Activated CD4-positive, alpha-beta T cell treated with anti-CD3 and anti-CD28 coated beads, Interleukin-2, Interleukin-4, amounts not matched to agents 100 ng/mL and 50 ng/mL, durations not matched to agents 16 hours and 8 hours (primary cell): Measurements from ENCODE around the gene HOXC9.
A peak's percentile ranks its signal among the peaks of the same experiment; 100 is the strongest.

Experiments
- DNase-seq: peaks from one replicate; pipeline ENCODE4 v3.0.0-alpha.2; 2020; ENCODE audit warnings: low spot score

Gene HOXC9

DNA sequence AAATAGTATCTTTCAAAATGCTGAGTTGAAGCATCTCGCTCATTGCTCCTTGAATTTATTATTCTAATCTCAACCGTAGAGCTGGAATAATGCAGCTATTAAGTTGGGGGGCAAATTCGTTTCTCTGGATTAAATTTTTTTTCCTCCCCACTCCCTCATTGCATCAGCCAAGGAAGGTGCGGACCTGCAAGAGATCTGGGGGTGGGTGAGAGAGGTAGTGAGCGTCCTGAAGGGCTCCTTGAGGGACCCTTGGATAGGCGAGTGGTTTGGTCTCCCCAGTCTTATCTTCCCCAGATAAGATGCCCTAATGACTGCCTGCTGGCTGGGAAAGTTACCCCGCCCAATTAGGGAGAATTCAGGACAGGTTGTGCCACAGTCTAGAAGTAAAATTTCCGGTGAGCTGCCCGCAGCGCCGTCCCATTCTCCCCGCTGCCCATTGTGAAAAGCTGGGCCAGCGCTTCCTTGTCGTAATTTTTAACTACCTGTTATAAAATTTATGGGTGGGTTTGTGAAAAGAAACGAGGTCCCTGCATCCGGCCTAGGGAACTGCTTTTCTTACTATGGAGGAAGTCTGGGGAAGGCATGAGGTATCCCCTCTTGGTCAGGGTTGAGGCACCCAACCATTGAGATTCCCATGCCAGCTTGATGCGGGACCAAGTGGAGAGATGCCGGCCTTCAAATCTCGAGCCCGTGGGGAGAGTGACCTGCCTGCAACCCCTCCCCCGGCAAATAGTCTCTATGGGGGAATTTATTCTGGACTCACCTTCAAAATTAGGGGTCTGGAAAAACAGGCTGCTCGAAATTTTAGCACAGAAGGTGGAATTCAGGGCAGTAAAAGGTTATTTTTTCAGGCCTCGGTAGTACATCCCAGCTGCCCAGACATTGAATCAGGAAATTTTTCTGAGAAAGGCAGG is 15.3 kb downstream of the HOXC9 start:
- no peak for DNase-seq

DNA sequence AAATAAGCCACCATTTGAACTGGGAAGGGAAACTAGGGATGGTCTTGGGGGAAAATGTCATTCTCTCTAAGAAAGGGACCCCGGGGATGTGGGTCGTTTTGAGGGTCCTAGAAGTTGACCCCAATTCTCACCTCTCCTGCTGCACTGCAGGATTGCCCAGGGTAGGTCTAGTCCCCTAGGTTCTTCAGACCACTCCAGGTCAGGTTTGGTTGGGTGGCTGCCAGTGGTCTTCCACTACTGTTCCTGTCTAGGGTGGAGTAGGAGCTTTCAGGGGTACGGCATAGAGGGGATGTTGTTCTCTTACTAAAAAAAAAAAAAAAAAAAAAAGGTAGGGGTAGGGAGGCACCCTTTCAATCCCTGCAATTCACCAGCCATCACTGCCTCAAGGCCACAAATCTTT is 16.1 kb downstream of the HOXC9 start:
- no peak for DNase-seq

DNA sequence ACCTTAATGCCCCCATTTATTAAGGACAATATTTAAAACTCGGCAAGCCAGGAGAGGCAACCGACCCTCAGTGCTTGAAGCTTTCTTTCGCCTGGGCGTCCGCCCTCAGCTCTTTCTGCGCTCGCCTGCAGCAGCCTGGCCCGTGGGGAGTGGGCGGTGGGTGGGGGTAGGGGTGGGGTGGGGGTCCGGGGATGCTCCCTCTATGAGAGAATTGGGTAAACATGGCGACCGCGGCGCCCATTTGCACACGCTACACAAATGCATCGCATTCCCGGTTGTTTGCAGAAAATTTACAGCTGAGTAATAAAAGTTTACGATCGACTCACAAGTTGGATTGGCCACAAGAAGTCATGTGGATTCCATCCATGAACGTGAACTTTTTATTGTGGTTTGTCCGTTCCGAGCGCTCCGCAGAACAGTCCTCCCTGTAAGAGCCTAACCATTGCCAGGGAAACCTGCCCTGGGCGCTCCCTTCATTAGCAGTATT is 16.6 kb downstream of the HOXC9 start:
- no peak for DNase-seq

DNA sequence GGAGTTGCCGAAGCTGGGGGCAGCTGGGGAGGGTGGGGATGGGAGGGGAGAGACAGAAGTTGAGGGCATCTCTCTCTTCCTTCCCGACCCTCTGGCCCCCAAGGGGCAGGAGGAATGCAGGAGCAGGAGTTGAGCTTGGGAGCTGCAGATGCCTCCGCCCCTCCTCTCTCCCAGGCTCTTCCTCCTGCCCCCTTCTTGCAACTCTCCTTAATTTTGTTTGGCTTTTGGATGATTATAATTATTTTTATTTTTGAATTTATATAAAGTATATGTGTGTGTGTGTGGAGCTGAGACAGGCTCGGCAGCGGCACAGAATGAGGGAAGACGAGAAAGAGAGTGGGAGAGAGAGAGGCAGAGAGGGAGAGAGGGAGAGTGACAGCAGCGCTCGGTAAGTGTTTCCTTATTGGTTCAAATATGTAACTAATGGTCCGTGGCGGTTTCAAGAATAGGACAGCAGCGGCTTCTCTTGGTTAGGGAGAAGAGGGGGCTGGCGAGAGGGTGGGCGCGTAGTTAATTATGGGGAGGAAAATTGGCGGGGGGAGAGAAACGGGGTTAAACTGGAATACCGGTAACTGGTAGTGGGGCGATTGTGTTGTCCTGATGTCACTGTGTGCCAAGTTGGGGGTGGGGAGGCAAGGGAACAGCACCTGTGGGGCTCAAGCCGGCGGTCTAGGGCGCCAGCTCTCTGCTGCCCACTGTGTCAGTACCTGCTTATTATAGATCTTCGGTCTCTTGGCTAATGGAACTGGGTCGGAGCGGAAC is 17.2 kb downstream of the HOXC9 start:
- no peak for DNase-seq

DNA sequence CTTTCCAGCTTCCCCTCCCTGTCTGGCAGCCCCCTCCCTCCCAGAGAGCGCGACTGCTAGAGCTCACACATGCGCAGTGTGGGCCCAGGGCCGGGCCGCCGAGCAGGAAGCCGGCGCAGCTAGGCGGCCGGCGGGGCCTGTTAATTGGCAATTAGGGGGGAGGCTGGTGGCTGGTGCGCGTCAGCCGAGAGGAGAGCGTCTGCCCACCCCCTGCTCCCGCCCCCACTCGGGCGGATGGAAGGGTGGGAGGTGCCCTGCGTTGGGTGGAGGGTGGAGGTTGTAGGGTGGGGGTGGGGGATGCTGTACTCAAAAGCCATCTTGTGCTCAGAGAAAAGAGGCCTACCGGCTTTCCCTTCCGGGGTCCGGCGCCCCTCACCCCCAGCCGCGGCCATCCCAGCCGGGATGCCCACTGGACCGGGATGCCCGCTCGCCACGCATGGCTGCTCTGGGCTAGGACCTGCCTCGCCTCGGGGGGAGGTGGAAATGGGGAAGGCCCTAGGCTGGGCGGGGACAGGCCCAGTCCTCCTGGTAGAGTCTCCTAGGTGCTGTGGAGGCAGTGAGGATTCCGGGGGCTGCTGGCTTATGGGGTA is 18.0 kb downstream of the HOXC9 start:
- peak; percentile 72 for DNase-seq

DNA sequence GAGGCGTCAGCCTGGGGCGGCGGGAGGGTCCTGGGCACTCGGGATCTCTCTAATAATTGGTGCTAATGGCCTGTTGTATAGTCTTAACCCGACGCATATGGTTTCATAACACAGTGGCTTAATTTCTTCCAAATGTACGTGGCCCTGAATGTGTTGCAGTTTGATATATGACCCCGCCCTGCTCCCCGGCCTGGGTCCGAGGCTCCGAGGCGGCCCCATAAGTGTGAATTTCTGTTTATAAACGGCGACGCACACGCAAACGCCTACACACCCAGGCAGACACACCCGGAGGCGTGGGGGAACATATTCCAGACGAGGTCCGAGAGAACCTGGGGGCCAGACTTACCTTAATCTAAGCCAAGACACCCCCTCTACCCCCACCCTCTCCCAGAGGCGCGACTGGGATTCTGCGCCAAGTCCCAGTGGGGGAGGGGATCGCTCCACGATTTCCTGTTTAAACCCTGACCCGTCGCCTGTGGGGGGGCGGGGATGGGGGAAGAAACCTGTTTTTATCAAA is 18.6 kb downstream of the HOXC9 start:
- no peak for DNase-seq

DNA sequence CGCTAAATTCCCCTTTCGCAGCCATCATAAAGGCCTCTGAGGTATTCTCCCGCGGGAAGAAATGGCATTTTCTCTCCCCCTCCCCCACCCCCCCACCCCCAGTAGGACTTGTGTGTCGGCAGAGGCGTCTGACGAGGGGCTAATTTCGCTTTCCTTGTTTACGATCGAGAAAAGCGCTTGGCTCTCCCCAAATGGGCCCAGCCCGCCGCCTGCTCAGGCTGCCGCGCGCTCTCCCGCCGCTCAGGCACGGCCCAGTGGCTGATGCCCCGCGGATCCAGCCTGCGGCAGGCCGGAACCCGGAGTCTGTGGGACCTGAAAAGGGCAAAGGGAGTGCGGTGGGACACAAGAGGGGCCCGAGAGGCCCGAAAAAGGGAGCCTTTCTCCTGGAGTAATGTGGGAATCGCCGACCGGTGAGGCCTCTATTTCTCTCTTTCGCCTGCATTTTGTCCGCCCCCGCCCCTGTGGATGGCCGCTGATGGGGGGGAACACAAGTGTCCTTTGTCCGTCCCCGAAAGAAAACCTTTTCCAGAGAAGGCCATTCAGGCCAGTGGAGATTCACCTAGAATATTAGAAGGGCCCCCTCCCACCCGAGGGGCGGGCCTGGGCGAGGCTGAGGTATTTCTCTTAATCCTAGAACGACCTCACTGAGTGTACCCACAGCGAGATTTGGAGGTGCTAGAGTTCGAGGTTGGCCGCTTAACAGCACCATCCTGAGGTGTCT is 19.3 kb downstream of the HOXC9 start:
- no peak for DNase-seq

DNA sequence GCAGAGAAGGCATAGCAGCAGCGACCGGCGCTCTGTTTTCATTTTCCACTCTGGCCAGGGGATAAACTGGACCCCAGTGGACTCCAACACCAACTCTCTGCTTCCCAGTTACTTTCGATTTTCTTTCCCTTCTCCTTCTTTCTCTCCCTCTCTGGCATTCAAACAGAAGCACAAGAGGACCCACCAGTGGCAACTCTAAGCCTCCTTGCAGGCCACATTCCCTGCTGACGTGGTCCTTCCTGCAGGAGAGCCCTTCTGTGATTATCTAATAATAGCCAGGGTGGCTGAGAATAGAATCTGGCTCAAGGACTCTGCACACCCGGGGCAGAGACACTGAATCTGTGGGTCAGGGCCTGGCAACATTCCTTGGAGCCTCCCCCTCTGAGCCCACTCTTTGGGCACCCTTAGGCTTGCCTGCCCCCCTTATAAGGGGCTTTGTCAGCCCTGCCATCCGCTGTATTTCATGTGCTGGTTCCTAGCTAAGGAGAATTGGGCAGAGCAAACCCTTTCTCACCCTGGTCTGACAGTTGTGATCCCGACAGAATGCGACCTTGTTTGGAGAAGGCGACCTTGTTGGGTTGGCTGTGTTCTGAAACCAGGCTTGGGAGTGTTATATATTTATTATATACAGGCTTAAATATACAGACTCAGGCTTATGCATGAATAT is 20.1 kb downstream of the HOXC9 start:
- DNase-seq, result no peak

DNA sequence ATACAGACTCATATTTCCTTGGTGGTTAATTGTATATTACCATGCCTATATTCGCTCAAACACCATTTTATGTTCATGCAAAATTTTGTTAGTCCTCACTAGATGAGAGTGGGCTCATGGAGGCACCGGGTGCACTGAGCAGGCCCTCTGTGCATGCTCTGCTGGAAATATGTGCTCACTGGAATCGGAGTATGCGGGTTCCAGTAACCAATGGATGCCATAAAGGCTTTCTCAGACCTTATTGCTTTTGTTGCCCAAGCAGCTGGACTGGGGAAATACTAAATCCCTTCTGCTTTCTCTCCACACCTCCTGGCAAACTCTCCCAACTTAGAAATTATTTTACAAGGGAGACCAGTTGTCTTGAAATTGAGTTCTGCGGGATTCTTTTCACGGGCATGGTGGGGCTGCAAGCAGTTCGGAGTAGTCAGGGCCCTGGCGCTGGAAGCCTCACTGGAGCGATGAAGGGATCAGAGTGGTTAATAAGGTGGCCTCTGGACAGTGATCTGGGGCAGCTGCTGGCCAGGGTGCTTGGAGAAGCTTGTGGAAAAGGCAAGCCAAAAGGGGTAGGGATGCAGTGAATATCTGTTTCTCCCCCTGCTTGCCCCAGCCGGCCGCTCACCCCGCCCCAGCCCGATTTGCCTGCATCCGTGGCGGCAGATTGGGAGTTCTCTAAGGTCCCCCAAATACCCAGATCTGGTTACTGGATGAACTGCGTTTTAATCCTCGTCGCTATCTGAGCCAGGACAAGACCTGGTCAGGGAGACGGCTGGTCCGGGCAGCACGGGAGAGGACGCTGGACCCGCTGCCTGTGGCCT is 20.8 kb downstream of the HOXC9 start:
- DNase-seq, result no peak

DNA sequence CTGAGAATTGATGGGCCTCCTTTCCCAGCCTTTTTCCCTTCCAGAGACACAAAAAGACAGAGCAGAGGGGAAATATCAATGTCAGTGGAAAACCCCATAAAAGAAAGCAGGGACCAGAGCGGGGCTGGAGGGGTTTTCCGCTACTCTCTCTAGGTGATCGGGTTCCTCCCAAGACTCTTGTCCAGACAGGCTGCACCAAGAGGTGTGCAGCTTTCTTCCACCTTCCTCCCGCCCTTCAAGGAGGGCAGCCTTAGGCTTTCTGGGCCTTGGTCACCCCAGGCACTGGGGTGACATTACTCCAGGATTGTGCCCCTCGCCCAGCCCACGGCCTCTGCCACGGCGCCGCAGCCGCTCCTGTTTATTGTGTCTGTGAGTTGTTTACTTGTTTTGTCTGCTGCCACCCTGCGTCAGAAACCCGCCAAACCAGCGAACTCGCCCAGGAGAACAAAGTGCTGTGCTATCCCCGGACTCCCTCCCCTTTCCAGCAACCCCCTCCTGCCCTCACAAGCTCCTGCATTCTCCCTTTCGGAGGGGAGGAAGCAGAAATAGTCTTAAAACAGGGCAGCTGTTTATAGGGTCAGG is 21.6 kb downstream of the HOXC9 start:
- DNase-seq, result no peak

DNA sequence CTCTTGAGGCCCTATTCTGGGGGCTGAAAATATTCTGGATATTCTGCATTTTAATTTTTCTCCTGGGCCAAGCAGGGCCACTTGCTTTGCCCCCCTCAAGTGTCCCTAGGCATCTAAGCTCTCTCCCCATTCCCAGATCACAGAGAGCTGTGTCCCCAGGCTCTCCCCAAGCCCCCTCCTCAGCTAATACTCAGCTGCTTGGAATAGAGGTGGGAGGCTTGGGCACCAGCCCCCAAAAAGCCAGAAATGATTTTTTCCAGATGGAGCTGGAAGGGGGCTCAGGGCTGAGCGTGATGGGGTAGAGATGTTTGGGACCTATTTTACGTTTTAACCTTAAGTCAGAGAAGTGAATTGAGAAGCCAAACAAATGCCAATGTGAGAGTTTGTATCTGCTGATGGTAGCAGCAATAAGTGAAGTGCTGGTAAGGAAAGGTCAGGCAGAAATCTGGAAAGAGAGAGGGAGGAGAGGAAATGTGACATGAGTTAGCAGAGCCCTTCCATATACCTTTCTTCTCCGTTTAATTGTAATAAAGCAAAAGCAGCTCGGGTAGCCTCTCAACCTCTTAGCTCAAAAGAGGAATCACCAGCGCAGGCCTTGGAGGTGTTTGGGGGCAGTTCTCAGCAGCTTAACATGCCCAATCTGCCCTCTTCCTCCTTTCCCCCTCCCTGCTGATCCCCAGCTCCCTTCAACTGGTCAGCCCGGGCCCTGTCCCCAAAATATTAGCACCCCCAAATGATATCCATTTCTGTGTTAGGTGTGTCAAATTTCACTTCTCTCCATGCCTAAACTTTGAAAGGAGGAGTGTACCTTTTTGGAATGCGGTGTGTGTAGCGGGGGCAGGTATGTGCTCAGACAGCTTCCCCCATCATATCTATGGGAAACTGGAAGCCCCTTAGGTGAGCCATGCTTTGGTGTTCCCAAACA is 23.3 kb downstream of the HOXC9 start:
- no peak for DNase-seq

DNA sequence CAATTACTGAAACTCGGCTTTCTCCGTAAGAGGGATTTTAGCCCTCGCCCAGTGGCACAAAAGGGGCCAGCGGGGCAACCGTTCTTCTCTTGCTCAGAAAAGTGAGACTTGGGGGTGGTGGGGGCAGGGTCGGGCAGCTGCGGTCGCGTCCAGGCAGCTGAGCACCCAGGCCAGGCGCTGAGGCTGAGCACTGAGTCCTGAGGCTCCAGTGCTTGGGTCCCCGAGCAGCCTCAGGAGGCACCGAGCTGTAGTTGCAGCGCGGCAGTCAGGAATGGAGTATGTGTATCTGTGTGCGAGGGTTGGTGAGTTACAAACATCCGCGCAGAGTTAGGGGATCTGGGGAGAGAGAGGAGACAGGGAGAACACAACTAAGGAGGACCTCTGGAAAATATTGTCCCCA is 24.2 kb downstream of the HOXC9 start:
- no peak for DNase-seq

DNA sequence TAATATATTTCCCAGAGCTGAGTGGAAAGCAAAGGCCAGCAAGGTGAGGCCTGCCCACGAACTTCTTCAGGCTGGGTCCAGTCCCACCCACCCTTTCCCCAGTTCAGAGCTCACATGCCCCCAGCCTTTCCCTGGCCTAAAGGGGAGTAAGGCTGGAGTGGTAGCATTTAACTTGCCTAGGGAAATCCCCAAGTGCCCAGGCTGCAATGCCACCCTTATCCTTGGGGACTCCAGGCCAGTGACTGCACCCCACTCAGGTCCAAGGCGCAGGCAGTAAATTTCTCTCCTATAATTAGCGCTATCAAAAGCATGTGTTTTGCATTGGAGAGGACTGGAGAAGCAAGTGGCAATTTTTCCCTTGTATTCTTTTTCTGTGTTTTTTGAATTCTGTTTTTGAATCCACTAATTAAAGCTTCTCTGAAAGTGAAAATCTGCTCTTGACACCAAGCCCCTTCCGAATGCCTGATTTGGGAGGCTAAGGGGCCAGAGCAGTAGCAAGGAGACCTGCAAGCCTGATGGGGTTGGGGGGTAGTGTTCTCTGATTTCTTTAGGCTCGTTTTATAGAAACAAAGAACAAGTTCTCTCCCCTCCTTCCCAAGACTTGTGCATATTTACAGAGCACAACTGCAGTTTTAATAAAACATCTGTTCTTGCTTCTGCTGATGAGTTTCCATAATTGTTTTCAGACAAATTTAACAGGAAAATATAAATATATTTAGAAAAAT is 24.8 kb downstream of the HOXC9 start:
- no peak for DNase-seq

DNA sequence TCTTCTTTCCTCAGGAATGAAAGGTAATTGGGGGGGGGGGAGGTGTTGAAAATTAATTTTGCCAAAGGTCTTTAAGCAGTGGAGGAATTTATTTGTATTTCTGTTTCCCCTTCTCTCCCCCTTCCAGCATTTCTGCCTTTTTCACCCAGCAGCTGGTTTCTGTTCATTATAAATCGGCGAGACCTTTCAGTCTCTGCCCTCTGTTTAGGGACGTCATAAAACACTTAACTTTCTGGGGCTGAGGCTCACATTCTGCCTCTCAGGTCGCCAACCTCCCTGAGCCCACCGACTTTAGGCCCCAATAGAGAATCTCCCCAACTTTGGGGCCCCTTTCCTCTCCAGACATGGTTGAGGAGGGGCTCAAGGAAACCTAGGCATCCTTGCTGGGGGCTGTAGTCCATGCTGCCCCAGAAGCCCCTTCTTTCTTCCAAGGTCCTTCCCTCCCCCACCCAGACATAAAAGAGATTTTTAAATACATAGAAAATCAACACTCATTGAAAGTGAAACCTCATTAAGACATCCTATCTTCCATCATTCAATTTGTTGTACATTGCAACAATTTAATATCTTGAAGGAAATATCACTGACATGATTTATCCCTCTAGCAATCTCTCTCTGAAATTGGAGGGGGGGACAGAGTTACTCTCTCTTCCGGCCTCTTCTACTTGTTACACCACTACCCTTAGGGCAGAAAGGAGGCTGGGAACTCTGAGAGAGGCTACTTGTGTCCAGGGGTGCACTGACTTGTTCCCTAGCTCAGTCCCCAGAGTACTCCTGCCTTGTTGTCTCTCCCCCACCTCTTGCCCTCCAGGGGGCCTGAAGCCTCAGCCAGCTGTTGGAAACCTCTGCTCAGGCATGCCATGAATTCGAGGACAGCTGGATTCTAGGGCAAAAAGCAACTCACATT is 25.8 kb downstream of the HOXC9 start:
- no peak for DNase-seq

DNA sequence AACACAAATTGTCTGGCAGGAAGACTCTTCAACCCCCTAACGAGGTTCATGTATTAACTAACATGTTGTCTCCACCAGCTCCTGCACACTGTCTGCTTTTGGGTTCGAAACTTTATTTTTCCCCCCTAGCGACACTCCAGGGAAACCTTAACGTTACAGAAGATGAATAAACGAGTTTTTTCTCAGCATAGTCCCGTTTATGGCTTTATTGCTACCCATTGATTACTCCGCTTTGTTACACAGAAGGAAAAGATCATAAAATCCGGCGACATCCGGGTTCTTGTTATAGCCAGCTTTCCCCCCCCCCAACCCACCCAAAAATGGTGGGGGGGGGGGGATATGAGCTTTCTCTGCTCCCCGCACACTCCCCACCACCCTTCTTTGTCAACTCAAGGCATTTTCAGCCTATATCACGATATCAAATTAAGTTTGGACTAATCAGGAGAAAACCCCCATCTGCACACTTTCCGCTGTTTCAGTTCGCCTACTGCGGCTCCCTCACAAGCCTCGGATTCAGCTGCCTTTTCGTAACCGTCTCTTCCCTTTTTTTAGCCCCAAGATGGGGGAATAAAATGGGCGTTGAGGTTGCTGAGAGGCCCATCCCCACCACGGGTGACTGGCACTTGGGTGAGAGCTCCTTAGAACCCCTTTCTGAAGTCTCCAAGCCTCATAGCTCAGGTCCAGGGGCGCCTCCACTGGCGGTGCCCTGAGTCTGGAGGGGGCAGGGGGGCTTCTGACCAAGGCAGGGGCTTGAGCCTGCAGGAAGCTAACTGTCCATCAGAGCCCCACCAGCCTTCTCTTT is 26.9 kb downstream of the HOXC9 start:
- DNase-seq, result no peak

DNA sequence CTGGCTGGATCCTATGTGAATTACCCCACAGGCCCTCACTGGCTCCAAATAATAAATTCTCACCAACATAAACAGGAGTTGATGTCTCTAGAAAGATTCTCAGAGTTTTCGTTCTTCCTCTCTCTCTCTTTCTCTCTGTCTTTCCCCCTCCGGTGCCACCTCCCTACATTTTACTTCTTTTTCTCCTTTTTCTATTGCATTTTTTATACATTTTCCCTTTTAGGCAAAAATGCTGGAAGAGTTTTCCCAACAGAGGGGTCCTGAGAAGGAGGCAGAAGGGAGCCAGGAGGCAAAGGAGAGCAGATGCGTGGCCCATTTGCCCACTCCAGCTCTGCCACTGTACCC is 27.5 kb downstream of the HOXC9 start:
- no peak for DNase-seq
